ENCODE data around the gene CSAG1.
"Not testable (repeated sequence)": the region's sequence is repeated elsewhere in the genome, so short reads cannot be mapped to it uniquely, and the experiment has no call there.

The CSAG1 gene

GRCh38 chrX:152697952-152698931 lies 35.3 kb downstream of the CSAG1 start, which contains the start of gene MAGEA3:
Gene MAGEA3 (plus strand): TSS chrX:152698794. CDS start chrX:152700833, 2,039 bp downstream.
- DNase-seq = not testable (repeated sequence)

GRCh38 chrX:152681012-152681411 lies 52.5 kb downstream of the CSAG1 start:
- DNase-seq = not testable (repeated sequence)

Data from NCI-H1930 (cell line).